Measurements from ENCODE around the gene ARHGAP44. TPM values are rescaled to one million over a fixed set of nuclear protein-coding genes. Genes with fewer than 3 reads are reported as not detected.

The ARHGAP44 gene
- total RNA-seq, 1 experiment from 2014 or later, result 7.3 TPM

DNA sequence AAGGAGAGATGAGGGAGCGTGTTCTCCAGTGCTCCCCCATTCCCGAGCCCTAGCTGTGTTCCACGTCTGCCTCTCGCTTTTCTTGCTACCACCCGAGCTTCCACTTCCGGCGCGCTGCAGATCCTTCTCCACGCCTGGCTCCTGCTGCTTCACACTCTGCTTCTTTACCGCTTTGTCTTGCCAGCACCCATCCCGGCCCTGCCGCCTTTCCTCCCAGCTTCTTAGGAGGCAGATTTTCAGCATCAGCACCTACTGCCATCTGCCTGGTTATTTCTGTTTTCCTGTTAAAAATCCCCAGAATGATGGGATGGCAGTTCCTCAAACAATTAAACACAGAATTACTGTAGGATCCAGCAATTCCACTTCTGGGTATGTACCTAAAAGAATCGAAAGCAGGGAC, 163.9 kb downstream of the ARHGAP44 start:
- CTCF ChIA-PET, result no interaction called here
- Histone ChIP-seq H4K20me1 (ENCODE audit: insufficient read depth) (no peaks in the 10 kb centered on the region), H3K27ac (ENCODE audit: low read depth, low read length) (no peak overlapping the region), H3K9me2 (ENCODE audit: insufficient read depth) (no peaks in the 10 kb centered on the region), H3K9ac (ENCODE audit: low read length) (no peak overlapping the region), H3K4me1 (ENCODE audit: control insufficient read depth in 1 of 2, insufficient read depth in 2 of 2, low read length in 2 of 2) (no peaks in the 10 kb centered on the region), H3K27me3 (ENCODE audit: insufficient read depth, low read length) (no peaks in the 10 kb centered on the region), H3K36me3 (ENCODE audit: control insufficient read depth in 1 of 2, insufficient read depth in 2 of 2, low read length in 2 of 2) (no peaks in the 10 kb centered on the region), H3K79me2 (ENCODE audit: insufficient read depth, low read length) (no peaks in the 10 kb centered on the region), H2AFZ (ENCODE audit: low read depth, low read length, poor library complexity, severe bottlenecking) (no peak overlapping the region), H3K4me2 (ENCODE audit: low read length) (no peak overlapping the region), H3K4me3 (replicated peaks in 1 of 2; ENCODE audit: low read depth in 1 of 2, low read length in 2 of 2) (no peak overlapping the region), H3K9me3 (ENCODE audit: control insufficient read depth in 1 of 2, insufficient read depth in 1 of 2, low read depth in 1 of 2, low read length in 2 of 2) (no peaks in the 10 kb centered on the region)
- no TSS peak for BruUV-seq (replicated peaks)
- DNase-seq (ENCODE audit: low read depth, low spot score) (no peak), ATAC-seq (no peak)
- POLR2A ChIA-PET, result no interaction called here
- intact Hi-C loops (cut with micrococcal nuclease), result no loop called here
- RAD21 ChIA-PET (ENCODE audit: low non-redundant PET in 1 of 2, low total read pairs in 2 of 2, uncharacterized antibody in 2 of 2, unreplicated experiment in 2 of 2), result no interaction called here
- TF ChIP-seq POLR2A (IDR thresholded peaks at IDR 0.05; ENCODE audit: borderline replicate concordance, extremely low read depth, insufficient read depth, insufficient read length), result no peak
- TF ChIP-seq, protein P1, sequence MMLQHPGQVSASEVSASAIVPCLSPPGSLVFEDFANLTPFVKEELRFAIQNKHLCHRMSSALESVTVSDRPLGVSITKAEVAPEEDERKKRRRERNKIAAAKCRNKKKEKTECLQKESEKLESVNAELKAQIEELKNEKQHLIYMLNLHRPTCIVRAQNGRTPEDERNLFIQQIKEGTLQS (IDR thresholded peaks at IDR 0.05), result no peak
- TF ChIP-seq EZH2 (IDR thresholded peaks at IDR 0.05), result no peak
- TF ChIP-seq, protein P2, sequence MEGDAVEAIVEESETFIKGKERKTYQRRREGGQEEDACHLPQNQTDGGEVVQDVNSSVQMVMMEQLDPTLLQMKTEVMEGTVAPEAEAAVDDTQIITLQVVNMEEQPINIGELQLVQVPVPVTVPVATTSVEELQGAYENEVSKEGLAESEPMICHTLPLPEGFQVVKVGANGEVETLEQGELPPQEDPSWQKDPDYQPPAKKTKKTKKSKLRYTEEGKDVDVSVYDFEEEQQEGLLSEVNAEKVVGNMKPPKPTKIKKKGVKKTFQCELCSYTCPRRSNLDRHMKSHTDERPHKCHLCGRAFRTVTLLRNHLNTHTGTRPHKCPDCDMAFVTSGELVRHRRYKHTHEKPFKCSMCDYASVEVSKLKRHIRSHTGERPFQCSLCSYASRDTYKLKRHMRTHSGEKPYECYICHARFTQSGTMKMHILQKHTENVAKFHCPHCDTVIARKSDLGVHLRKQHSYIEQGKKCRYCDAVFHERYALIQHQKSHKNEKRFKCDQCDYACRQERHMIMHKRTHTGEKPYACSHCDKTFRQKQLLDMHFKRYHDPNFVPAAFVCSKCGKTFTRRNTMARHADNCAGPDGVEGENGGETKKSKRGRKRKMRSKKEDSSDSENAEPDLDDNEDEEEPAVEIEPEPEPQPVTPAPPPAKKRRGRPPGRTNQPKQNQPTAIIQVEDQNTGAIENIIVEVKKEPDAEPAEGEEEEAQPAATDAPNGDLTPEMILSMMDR (IDR thresholded peaks at IDR 0.05 in 2 of 3, conservative IDR thresholded peaks at IDR 0.05 in 1 of 3; ENCODE audit: borderline replicate concordance in 1 of 3, insufficient read depth in 1 of 3, low read depth in 2 of 3, low read length in 2 of 3), result no peak
- TF ChIP-seq, protein P3, sequence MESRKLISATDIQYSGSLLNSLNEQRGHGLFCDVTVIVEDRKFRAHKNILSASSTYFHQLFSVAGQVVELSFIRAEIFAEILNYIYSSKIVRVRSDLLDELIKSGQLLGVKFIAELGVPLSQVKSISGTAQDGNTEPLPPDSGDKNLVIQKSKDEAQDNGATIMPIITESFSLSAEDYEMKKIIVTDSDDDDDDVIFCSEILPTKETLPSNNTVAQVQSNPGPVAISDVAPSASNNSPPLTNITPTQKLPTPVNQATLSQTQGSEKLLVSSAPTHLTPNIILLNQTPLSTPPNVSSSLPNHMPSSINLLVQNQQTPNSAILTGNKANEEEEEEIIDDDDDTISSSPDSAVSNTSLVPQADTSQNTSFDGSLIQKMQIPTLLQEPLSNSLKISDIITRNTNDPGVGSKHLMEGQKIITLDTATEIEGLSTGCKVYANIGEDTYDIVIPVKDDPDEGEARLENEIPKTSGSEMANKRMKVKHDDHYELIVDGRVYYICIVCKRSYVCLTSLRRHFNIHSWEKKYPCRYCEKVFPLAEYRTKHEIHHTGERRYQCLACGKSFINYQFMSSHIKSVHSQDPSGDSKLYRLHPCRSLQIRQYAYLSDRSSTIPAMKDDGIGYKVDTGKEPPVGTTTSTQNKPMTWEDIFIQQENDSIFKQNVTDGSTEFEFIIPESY (IDR thresholded peaks at IDR 0.05; ENCODE audit: extremely low read depth, insufficient replicate concordance, low read length), result no peak
- no peak for TF ChIP-seq JUND (IDR thresholded peaks at IDR 0.05)
- TF ChIP-seq, protein P4, sequence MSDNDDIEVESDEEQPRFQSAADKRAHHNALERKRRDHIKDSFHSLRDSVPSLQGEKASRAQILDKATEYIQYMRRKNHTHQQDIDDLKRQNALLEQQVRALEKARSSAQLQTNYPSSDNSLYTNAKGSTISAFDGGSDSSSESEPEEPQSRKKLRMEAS (IDR thresholded peaks at IDR 0.05), result no peak
- TF ChIP-seq, protein P5, sequence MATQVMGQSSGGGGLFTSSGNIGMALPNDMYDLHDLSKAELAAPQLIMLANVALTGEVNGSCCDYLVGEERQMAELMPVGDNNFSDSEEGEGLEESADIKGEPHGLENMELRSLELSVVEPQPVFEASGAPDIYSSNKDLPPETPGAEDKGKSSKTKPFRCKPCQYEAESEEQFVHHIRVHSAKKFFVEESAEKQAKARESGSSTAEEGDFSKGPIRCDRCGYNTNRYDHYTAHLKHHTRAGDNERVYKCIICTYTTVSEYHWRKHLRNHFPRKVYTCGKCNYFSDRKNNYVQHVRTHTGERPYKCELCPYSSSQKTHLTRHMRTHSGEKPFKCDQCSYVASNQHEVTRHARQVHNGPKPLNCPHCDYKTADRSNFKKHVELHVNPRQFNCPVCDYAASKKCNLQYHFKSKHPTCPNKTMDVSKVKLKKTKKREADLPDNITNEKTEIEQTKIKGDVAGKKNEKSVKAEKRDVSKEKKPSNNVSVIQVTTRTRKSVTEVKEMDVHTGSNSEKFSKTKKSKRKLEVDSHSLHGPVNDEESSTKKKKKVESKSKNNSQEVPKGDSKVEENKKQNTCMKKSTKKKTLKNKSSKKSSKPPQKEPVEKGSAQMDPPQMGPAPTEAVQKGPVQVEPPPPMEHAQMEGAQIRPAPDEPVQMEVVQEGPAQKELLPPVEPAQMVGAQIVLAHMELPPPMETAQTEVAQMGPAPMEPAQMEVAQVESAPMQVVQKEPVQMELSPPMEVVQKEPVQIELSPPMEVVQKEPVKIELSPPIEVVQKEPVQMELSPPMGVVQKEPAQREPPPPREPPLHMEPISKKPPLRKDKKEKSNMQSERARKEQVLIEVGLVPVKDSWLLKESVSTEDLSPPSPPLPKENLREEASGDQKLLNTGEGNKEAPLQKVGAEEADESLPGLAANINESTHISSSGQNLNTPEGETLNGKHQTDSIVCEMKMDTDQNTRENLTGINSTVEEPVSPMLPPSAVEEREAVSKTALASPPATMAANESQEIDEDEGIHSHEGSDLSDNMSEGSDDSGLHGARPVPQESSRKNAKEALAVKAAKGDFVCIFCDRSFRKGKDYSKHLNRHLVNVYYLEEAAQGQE (IDR thresholded peaks at IDR 0.05; ENCODE audit: low read depth), result no peak
- TF ChIP-seq POLR2AphosphoS5 (IDR thresholded peaks at IDR 0.05; ENCODE audit: low read depth, low read length), result no peak
- no peak for TF ChIP-seq CBX3 (IDR thresholded peaks at IDR 0.05; ENCODE audit: low read depth)
